ENCODE data around the gene FMO5.
"Not testable (repeated sequence)": the region's sequence is repeated elsewhere in the genome, so short reads cannot be mapped to it uniquely, and the experiment has no call there.

Gene FMO5, protein sequence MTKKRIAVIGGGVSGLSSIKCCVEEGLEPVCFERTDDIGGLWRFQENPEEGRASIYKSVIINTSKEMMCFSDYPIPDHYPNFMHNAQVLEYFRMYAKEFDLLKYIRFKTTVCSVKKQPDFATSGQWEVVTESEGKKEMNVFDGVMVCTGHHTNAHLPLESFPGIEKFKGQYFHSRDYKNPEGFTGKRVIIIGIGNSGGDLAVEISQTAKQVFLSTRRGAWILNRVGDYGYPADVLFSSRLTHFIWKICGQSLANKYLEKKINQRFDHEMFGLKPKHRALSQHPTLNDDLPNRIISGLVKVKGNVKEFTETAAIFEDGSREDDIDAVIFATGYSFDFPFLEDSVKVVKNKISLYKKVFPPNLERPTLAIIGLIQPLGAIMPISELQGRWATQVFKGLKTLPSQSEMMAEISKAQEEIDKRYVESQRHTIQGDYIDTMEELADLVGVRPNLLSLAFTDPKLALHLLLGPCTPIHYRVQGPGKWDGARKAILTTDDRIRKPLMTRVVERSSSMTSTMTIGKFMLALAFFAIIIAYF

GRCh38 chr1:147225193-147225730, at the start of gene FMO5:
FMO5 (minus strand) TSS chr1:147225339; CDS start chr1:147225029, 310 bp downstream.
- no peak for DNase-seq (ENCODE audit: low read depth)

DNA sequence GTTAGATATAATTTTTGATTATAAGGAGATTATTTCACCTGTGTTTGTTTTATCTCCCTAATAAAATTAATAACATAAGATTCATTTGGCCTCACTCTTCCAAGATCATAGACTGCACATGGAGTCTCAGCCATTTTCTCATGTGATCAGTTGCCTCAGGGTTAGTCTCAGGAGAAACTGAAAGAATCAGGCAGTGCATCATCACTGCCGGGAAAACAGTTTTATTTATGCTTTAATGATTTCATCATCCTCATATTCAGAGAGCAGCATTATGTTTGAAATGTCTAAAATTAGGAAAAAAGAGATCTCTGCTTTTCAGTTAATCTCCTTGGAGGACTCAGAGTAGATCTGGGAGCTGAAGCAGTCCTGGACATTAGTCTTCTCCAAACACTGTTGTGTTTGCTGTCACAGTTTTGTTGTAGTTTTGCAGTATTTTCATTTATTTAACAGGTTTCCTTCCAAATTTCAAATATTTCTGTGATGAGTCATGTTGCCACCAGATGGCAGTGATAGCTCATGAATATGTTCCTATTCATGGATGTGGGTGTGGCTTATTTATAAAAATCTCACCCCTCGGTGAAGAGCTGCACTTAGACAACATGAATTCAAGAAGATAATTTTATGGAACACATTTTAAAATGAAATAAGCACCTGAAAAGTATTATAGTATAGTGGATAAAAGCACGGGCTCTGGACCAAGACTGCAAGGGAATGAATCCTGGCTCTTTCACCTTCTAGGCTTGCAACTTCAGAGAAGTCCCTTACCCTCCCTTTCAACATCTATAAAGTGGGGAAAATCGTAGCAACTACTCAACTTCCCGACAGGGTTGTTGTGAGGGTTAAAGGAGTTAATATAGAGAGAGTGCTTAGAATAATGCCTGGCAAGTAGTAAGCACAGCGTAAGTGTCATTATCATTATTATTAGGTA, 48.5 kb upstream of the FMO5 start:
- DNase-seq (ENCODE audit: low read depth) = no peak

DNA sequence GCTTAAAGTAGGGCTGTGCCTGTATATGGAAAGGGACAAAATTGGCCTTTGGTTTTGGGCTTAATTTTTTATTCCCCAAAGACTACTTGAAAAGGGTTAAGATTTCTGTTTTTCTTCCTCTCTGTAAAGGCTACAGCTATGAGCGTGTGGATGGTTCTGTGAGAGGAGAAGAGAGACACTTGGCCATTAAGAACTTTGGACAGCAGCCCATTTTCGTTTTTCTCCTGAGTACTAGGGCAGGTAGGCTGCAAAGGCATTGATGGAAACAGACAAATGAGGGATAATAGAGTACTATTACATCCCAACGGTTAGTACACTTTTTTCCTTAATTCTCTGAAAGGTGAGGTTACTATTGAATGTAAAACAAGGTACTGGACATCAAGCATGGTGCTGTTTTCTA, 46.9 kb upstream of the FMO5 start:
- no peak for DNase-seq (ENCODE audit: low read depth)

DNA sequence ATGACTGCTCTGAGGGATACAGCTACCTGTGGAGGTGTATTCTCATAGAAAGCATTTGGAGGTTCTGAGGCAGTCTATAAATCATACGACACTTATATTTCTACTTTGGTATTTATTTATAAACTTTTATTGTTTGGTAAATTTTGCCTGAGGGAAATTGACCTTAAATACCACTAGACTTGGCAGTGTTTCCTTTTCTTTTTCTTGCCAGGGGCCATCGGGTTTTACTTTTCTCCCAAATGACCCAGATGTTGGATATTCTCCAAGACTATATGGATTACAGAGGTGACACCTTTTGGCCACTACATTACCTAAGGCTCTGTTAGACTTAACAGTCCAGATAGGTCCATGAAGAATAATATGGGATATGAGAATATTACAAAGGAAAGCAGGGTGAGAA, 45.6 kb upstream of the FMO5 start:
- no peak for DNase-seq (ENCODE audit: low read depth)

DNA sequence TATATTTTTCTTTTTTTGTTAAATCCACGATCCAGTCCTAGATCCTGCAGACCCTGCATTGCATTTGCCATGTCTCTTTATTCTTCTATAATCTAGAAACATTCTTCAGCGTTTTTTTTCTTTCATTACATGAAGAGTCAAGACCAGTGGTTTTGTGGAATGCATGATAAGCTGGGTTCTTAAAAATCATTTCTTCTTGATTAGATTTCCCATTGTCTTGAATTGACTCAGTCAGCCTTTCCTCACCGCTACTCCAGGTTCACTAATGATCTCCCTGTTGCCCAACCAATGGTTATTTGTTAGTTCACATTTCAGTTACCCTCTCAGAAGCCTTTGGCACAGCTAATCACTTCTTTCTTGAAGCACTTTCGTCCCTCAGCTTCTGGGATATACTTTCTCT, 42.6 kb upstream of the FMO5 start:
- DNase-seq (ENCODE audit: low read depth) = no peak

- DNase-seq (ENCODE audit: low read depth) = no peak
Measured at GRCh38 chr1:147266381-147266780, 41.2 kb upstream of the FMO5 start.

- DNase-seq (ENCODE audit: low read depth) = no peak
Measured at GRCh38 chr1:147264158-147264768, 39.1 kb upstream of the FMO5 start.

DNA sequence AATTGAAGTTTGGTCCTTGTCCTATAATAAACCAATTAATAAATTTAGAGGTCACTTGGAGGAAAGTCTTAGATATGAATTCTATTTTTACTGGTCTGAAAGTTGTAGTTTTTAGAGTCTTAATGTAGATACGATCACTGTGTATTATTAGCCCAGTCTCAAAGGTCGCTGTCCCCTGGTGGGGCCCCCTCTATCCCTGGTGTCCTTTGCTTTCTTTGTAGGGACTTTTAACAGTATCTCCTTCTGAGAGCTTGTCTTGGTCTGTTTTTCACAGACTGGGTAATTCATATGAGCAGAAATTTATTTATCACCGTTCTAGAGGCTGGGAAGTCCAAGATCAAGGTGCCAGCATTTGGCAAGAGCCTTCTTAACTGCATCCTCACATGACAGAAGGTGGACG, 35.8 kb upstream of the FMO5 start:
- no peak for DNase-seq (ENCODE audit: low read depth)

DNA sequence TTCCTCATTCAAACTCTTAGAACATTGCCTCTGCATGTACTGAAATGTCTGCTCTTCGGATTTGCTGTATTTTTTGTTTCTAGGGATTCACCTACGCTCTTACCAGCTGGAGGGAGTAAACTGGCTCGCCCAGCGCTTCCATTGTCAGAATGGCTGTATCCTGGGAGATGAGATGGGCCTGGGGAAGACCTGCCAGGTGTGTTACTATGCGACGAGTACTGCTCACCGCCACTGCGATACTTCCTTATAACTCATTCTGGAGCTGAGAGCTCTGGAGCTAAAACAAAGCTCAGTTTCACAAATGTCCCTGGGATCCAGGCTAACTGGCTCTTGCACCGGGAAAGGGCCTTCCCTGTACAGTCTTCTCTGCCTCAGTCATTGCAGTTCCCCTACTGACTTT, 27.4 kb upstream of the FMO5 start:
- DNase-seq (ENCODE audit: low read depth) = no peak

DNA sequence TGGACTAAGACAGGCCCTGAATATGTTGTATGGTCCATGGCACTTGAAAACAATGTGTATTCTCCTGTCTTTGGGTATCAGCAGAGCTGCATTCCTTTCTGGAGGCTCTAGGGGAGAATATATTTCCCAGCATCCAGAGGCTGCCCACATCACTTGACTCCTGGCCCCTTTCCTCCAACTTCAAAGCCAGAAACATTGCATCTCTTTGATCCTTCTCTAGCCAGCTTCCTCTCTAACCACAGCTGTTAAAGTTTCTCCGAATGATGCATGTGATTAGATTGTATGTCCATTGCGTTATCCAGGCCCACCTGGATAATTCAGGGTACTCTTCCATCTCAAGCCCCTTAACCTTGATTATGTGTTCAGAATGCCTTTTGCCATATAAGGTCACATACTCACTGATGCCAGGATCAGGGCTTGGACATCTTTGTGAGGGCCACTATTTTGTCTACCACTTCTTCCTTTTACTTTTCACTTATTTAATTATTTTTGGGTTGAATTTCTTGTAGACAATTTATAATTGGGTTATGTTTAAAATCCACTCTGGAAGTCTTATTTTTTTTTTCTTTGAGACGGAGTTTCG, 22.6 kb upstream of the FMO5 start:
- DNase-seq (ENCODE audit: low read depth) = no peak

GRCh38 chr1:147246910-147247655, 21.9 kb upstream of the FMO5 start:
- no peak for DNase-seq (ENCODE audit: low read depth)

DNA sequence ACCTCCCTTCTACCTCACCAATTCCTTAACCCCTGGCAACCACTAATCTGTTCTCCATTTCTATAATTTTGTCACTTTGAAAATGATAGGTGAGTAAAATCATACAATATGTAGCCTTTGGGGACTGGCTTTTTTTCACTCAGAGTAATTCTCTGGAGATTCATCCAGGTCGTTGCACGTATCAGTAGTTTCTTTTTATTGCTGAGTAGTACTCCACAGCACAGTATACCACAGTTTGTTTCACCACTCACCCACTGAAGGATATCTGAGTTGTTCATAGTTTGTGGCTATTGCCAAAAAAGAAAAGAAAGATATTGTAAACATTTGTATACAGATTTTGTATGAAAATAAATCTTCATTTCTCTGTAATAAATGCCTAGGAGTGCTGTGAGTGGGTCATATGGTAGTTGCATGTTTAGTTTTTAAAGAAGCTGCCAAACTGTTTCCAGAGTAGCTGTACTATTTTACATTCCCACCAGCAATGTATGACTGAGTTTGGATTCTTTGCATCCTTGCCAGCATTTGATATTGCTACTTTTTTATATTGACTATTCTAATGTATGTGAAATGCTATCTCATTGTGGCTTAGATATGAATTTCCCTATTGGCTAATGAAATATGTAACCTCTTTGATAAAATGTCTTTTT, 21.0 kb upstream of the FMO5 start:
- DNase-seq (ENCODE audit: low read depth) = no peak

- no peak for DNase-seq (ENCODE audit: low read depth)
Measured at GRCh38 chr1:147245586-147246021, 20.5 kb upstream of the FMO5 start.

- no peak for DNase-seq (ENCODE audit: low read depth)
Measured at GRCh38 chr1:147245129-147245528, 20.0 kb upstream of the FMO5 start.

GRCh38 chr1:147243841-147244240, 18.7 kb upstream of the FMO5 start:
- no peak for DNase-seq (ENCODE audit: low read depth)

- DNase-seq (ENCODE audit: low read depth) = no peak
Measured at GRCh38 chr1:147243228-147243685, 18.1 kb upstream of the FMO5 start.

GRCh38 chr1:147242449-147243227, 17.5 kb upstream of the FMO5 start, which contains the start of gene CHD1L:
CHD1L (plus strand) TSS chr1:147242684; CDS start chr1:147242704, 20 bp downstream.
- DNase-seq (ENCODE audit: low read depth) = peak; percentile 89

- no peak for DNase-seq (ENCODE audit: low read depth)
Measured at GRCh38 chr1:147241934-147242448, 16.9 kb upstream of the FMO5 start.

DNA sequence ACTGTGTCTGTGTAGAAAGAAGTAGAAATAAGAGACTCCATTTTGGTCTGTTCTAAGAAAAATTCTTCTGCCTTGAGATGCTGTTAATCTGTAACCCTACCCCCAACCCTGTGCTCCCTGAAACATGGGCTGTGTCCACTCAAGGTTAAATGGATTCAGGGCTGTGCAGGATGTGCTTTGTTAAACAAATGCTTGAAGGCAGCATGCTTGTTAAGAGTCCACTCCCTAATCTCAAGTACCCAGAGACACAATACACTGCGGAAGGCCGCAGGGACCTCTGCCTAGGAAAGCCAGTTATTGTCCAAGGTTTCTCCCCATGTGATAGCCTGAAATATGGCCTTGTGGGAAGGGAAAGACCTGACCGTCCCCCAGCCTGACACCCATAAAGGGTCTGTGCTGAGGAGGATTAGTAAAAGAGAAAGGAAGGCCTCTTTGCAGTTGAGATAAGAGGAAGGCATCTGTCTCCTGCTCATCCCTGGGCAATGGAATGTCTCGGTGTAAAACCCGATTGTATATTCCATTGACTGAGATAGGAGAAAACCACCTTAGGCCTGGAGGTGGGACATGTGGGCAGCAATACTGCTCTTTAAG, 15.1 kb upstream of the FMO5 start:
- DNase-seq (ENCODE audit: low read depth) = not testable (repeated sequence)
